ENCODE measurements around the gene MVB12B.

The MVB12B gene

DNA sequence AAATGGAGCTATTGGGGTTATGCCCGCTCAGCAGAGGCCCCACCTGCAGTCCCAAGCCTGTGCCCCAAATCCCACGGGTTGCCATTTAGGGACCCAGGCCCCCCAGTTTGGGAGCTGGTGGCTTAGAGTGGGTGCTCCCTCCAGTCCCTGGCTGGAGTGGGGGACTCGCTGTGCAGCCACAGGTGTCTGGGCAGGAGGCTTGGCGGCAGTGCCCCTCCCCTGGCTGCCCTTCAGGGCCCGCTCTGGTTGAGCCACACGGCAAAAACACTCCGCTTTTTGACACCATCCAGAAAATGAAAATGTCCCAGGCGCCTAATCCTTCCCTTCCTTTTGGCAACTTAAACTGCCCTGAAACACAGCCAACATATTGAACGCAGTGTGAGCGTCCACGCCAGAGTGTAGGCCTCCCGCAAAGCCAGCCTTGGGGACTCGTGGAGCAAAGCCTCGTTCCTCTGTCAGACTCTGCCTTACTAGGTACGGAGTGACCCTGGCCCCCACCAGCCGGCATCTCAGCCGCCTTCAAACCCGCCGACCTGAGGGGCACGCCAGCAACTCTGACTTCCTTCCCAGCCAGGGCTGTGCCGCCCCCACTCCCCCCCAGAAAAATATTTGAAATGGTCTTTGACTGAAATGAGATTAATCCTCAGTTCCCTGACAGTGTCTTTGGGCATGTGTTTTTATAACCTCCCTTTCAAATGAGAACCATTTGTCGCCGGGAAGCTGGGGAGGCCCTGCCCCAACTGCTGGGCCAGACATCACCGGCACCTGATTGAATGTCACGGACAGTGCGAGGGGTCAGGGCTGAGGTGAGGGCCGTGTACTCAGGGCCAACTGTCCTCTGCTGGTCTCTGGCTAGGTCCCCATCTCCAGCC, 188.6 kb downstream of the MVB12B start:
- no peak for DNase-seq (ENCODE audit: low read depth)
- no peak for TF ChIP-seq POLR2A (IDR thresholded peaks at IDR 0.05; ENCODE audit: extremely low read depth, insufficient read length)
- TF ChIP-seq, protein P1, sequence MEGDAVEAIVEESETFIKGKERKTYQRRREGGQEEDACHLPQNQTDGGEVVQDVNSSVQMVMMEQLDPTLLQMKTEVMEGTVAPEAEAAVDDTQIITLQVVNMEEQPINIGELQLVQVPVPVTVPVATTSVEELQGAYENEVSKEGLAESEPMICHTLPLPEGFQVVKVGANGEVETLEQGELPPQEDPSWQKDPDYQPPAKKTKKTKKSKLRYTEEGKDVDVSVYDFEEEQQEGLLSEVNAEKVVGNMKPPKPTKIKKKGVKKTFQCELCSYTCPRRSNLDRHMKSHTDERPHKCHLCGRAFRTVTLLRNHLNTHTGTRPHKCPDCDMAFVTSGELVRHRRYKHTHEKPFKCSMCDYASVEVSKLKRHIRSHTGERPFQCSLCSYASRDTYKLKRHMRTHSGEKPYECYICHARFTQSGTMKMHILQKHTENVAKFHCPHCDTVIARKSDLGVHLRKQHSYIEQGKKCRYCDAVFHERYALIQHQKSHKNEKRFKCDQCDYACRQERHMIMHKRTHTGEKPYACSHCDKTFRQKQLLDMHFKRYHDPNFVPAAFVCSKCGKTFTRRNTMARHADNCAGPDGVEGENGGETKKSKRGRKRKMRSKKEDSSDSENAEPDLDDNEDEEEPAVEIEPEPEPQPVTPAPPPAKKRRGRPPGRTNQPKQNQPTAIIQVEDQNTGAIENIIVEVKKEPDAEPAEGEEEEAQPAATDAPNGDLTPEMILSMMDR (IDR thresholded peaks at IDR 0.05; ENCODE audit: low read depth, low read length) = no peak
- TF ChIP-seq, protein P2, sequence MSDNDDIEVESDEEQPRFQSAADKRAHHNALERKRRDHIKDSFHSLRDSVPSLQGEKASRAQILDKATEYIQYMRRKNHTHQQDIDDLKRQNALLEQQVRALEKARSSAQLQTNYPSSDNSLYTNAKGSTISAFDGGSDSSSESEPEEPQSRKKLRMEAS (IDR thresholded peaks at IDR 0.05; ENCODE audit: low read depth, low read length) = no peak
- no peak for TF ChIP-seq MYC (IDR thresholded peaks at IDR 0.05; ENCODE audit: low read depth, low read length)
- no peak overlapping the region for H3K4me3 ChIP-seq (ENCODE audit: low read depth, low read length)

DNA sequence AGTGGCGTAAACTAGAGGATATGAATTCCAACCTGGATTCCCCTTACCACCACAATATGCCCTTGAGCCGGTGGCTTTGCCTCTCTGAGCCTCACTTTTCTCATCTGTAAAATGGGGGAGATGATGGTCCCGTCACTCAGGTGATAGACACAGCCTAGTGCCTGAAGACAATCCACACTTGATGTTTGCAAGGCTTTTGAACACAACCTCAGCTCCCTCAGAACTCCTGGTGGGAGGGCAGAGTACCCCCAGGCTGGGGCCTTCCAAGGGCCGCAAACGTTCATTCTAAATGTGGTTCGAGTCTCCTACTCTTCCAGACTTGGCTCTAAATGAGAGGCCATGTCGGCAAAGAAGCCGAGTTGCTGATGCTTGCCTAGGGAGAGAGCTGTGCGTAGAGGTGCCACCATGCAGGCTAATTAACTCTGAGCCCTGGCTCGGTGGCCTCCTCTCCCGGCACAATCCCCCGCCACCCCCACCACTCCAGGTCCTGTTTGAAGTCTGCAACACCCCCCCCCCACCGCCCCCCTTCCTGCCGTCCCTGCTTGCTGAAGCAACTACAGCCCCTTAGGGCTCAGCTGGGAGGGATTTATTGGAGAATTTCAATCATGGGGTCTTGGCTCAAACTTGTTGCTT, 189.4 kb downstream of the MVB12B start:
- no peak for DNase-seq (ENCODE audit: low read depth)
- TF ChIP-seq, protein P1 (IDR thresholded peaks at IDR 0.05; ENCODE audit: low read depth, low read length) = no peak
- TF ChIP-seq, protein P2 (IDR thresholded peaks at IDR 0.05; ENCODE audit: low read depth, low read length) = no peak
- TF ChIP-seq POLR2A (IDR thresholded peaks at IDR 0.05; ENCODE audit: extremely low read depth, insufficient read length) = no peak
- no peak for TF ChIP-seq MYC (IDR thresholded peaks at IDR 0.05; ENCODE audit: low read depth, low read length)
- no peak overlapping the region for H3K4me3 ChIP-seq (ENCODE audit: low read depth, low read length)

DNA sequence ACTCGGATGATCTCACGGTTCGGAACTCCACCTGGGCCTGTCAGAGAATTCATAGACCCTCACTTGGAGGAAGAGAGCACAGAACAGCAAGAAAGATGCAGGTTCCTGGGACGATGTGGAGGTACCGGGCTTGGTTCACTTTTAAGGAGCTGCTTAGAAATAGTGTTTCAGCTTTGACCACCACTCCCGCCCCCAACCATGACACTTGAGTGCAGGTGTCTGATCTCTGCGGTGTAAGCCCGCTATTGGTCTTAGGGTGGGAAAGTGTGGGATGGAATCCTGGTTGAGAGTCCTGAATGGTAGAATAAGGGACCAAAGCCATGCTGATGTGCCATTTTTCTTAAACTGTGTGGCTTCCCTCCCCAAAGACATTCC, 189.9 kb downstream of the MVB12B start:
- H3K4me3 ChIP-seq (ENCODE audit: low read depth, low read length) = no peak overlapping the region
- no peak for TF ChIP-seq POLR2A (IDR thresholded peaks at IDR 0.05; ENCODE audit: extremely low read depth, insufficient read length)
- TF ChIP-seq, protein P1 (IDR thresholded peaks at IDR 0.05; ENCODE audit: low read depth, low read length) = no peak
- TF ChIP-seq MYC (IDR thresholded peaks at IDR 0.05; ENCODE audit: low read depth, low read length) = no peak
- TF ChIP-seq, protein P2 (IDR thresholded peaks at IDR 0.05; ENCODE audit: low read depth, low read length) = no peak
- DNase-seq (ENCODE audit: low read depth) = no peak

DNA sequence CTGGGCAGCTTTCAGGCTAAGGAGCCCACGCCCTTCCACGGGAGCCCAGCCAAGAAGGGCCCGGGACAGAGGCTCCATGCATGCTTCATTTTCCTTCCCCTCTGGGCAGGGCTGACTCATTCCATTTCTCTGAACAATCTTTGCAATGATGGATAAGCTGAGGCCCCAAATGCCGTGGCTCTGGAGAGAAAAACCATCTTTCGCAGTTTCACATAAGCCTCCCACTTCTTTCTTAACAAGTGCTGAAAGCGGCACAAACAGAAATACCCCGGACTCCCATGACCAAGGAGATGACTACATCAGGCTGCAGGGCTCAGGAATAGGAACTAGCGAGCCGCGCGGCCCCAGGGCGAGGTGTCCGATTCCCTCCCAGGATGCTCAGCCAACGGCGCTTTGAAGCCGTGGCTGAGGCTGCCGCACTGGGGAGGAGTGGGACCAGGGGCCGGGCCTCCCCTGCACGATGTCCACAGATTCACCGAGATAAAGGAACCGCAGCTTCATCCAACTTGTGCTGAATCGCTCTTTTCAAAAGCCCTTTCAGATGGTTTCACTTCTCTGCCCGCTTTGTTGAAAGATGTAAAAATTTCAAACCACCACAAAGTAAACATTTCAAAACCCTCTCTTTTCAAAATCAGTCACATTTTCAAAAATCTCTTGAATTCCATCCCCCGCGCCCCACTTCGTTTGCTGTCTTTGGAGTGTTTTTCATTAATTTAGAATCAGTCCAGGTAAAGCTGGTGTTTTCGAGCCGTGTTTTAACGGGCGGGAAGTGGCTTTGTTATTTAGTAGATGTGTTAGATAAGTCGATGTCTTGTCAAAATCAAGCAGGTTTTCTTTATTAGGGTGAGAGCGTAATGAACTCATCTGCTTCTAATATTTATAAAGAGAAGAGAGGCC, 190.6 kb downstream of the MVB12B start:
- TF ChIP-seq, protein P1 (IDR thresholded peaks at IDR 0.05; ENCODE audit: low read depth, low read length) = no peak
- TF ChIP-seq POLR2A (IDR thresholded peaks at IDR 0.05; ENCODE audit: extremely low read depth, insufficient read length) (no peak), MYC (IDR thresholded peaks at IDR 0.05; ENCODE audit: low read depth, low read length) (no peak)
- TF ChIP-seq, protein P2 (IDR thresholded peaks at IDR 0.05; ENCODE audit: low read depth, low read length) = no peak
- peak; percentile 87 for DNase-seq (ENCODE audit: low read depth)
- H3K4me3 ChIP-seq (ENCODE audit: low read depth, low read length) = peak overlapping the region; percentile 34

DNA sequence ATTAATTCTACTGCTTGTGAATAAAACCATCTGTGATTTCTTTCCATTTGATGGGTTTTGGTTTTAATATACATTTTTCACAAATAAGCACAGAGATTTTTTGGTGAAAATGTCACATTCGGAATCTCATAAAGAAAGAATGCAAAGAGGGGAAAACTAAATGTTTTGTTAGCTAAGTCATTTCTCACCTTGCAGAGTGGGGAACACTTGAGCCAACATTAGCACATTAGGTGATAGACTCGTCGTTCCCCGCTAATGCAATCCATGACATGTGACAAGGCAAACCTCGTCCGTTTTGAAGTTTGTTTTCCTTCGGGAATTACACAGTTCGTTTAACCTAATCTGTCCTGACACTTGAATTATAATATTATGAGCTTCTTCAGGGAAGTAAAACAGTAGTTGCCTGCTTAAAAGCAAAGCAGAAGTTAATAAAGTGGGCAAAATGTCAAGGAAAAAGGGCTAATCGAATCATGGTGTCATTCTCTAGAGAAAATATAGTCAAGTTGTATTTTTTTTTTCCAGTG, 191.3 kb downstream of the MVB12B start:
- no peak for TF ChIP-seq MYC (IDR thresholded peaks at IDR 0.05; ENCODE audit: low read depth, low read length)
- TF ChIP-seq POLR2A (IDR thresholded peaks at IDR 0.05; ENCODE audit: extremely low read depth, insufficient read length) = no peak
- TF ChIP-seq, protein P2 (IDR thresholded peaks at IDR 0.05; ENCODE audit: low read depth, low read length) = no peak
- TF ChIP-seq, protein P1 (IDR thresholded peaks at IDR 0.05; ENCODE audit: low read depth, low read length) = no peak
- no peak overlapping the region for H3K4me3 ChIP-seq (ENCODE audit: low read depth, low read length)
- DNase-seq (ENCODE audit: low read depth) = no peak
